ENCODE data around the gene SOX15.

Gene SOX15

DNA sequence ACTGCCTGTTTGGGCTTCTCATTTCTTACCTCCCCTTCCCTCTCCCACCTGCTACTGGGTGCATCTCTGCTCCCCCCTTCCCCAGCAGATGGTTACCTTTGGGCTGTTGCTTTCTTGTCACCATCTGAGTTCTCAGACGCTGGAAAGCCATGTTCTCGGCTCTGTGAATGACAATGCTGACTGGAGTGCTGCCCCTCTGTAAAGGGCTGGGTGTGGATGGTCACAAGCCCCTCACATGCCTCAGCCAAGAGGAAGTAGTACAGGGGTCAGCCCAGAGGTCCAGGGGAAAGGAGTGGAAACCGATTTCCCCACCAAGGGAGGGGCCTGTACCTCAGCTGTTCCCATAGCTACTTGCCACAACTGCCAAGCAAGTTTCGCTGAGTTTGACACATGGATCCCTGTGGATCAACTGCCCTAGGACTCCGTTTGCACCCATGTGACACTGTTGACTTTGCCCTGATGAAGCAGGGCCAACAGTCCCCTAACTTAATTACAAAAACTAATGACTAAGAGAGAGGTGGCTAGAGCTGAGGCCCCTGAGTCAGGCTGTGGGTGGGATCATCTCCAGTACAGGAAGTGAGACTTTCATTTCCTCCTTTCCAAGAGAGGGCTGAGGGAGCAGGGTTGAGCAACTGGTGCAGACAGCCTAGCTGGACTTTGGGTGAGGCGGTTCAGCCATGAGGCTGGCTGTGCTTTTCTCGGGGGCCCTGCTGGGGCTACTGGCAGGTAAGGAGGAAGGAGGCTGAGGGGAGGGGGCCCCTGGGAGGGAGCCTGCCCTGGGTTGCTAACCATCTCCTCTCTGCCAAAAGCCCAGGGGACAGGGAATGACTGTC is 10.7 kb downstream of the SOX15 start, which contains the start of gene CD68 (continued):
- TF ChIP-seq, protein P1, sequence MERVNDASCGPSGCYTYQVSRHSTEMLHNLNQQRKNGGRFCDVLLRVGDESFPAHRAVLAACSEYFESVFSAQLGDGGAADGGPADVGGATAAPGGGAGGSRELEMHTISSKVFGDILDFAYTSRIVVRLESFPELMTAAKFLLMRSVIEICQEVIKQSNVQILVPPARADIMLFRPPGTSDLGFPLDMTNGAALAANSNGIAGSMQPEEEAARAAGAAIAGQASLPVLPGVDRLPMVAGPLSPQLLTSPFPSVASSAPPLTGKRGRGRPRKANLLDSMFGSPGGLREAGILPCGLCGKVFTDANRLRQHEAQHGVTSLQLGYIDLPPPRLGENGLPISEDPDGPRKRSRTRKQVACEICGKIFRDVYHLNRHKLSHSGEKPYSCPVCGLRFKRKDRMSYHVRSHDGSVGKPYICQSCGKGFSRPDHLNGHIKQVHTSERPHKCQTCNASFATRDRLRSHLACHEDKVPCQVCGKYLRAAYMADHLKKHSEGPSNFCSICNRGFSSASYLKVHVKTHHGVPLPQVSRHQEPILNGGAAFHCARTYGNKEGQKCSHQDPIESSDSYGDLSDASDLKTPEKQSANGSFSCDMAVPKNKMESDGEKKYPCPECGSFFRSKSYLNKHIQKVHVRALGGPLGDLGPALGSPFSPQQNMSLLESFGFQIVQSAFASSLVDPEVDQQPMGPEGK (tag by site-specific recombination; IDR thresholded peaks at IDR 0.05), result peak; percentile 88
- TF ChIP-seq ZNF544 (tag by site-specific recombination; IDR thresholded peaks at IDR 0.05), result no peak
- TF ChIP-seq, protein P2, sequence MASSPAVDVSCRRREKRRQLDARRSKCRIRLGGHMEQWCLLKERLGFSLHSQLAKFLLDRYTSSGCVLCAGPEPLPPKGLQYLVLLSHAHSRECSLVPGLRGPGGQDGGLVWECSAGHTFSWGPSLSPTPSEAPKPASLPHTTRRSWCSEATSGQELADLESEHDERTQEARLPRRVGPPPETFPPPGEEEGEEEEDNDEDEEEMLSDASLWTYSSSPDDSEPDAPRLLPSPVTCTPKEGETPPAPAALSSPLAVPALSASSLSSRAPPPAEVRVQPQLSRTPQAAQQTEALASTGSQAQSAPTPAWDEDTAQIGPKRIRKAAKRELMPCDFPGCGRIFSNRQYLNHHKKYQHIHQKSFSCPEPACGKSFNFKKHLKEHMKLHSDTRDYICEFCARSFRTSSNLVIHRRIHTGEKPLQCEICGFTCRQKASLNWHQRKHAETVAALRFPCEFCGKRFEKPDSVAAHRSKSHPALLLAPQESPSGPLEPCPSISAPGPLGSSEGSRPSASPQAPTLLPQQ (tag by site-specific recombination; IDR thresholded peaks at IDR 0.05), result peak; percentile 9
- TF ChIP-seq ZNF404 (tag by site-specific recombination; IDR thresholded peaks at IDR 0.05), result no peak
- no peak for TF ChIP-seq ZNF623 (tag by site-specific recombination; IDR thresholded peaks at IDR 0.05)
- TF ChIP-seq ZNF146 (tag by site-specific recombination; IDR thresholded peaks at IDR 0.05), result no peak
- TF ChIP-seq, protein P3, sequence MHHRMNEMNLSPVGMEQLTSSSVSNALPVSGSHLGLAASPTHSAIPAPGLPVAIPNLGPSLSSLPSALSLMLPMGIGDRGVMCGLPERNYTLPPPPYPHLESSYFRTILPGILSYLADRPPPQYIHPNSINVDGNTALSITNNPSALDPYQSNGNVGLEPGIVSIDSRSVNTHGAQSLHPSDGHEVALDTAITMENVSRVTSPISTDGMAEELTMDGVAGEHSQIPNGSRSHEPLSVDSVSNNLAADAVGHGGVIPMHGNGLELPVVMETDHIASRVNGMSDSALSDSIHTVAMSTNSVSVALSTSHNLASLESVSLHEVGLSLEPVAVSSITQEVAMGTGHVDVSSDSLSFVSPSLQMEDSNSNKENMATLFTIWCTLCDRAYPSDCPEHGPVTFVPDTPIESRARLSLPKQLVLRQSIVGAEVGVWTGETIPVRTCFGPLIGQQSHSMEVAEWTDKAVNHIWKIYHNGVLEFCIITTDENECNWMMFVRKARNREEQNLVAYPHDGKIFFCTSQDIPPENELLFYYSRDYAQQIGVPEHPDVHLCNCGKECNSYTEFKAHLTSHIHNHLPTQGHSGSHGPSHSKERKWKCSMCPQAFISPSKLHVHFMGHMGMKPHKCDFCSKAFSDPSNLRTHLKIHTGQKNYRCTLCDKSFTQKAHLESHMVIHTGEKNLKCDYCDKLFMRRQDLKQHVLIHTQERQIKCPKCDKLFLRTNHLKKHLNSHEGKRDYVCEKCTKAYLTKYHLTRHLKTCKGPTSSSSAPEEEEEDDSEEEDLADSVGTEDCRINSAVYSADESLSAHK (tag by site-specific recombination; IDR thresholded peaks at IDR 0.05), result peak; percentile 78
- TF ChIP-seq, protein P4, sequence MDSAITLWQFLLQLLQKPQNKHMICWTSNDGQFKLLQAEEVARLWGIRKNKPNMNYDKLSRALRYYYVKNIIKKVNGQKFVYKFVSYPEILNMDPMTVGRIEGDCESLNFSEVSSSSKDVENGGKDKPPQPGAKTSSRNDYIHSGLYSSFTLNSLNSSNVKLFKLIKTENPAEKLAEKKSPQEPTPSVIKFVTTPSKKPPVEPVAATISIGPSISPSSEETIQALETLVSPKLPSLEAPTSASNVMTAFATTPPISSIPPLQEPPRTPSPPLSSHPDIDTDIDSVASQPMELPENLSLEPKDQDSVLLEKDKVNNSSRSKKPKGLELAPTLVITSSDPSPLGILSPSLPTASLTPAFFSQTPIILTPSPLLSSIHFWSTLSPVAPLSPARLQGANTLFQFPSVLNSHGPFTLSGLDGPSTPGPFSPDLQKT (IDR thresholded peaks at IDR 0.05; ENCODE audit: borderline replicate concordance, low read depth, low read length), result no peak
- peak; percentile 97 for TF ChIP-seq ZBTB17 (tag by site-specific recombination; IDR thresholded peaks at IDR 0.05)
- TF ChIP-seq ZFP69B (tag by site-specific recombination; IDR thresholded peaks at IDR 0.05), result 0 out of 2 replicates have a peak, but pooled peaks have one; percentile 21

DNA sequence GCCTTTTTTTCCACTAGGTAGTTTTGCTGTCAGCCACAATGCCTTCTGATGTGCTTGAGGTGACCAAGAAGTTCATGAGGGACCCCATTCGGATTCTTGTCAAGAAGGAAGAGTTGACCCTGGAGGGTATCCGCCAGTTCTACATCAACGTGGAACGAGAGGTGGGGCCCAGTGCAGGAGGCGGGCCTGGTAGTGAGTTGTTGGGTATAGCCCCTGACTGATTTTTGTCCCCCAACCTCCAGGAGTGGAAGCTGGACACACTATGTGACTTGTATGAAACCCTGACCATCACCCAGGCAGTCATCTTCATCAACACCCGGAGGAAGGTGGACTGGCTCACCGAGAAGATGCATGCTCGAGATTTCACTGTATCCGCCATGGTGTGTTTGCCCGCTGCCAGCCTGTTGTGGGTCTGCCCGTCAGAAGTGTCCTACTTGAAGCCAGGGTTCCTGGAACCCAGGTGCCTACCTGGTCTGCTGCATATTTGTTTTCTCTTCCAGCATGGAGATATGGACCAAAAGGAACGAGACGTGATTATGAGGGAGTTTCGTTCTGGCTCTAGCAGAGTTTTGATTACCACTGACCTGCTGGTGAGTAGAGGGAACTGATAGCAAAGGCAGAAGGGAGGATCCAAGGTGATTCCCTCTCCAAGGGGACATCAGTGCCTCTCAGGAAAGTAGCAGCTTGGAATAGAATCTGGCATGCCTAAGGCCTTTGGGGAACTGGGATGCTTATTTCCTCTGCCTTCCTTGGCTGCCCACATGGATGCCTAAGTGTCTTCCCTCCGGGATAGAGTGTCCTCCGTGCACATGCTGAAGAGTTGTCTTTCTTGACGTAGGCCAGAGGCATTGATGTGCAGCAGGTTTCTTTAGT is 12.3 kb downstream of the SOX15 start:
- peaks cover 39 to 86% of the 10 kb centered on the region in 2 experiments for H3K36me3 ChIP-seq (ENCODE audit: control insufficient read depth in 2 of 2, insufficient read depth in 1 of 2, low read length in 2 of 2)
- no peaks in the 10 kb centered on the region for H3K9me3 ChIP-seq (ENCODE audit: control insufficient read depth, insufficient read depth, low read depth, low read length)
- POLR2A ChIA-PET, result interaction anchor here (2.7 to 3.7 kb wide), 2 partner anchors 50 to 109 kb away, joined by 9 to 50 read pairs; partner anchors contain the start of genes SAT2, TP53 and WRAP53
- no peak overlapping the region for H3K4me3 ChIP-seq (ENCODE audit: low read depth, low read length)
- H3K27ac ChIP-seq (ENCODE audit: extremely low read depth, low read depth, low read length), result peak overlapping the region; percentile 7
- peaks cover 3% of the 10 kb centered on the region; the same call in 1 of the 2 replicates for H3K4me1 ChIP-seq (ENCODE audit: control insufficient read depth, insufficient read depth, low read length)
- CTCF ChIA-PET, result interaction anchor here (0.9 to 1.1 kb wide), 3 partner anchors 10 to 110 kb away, joined by 3 to 5 read pairs (median 3); partner anchors contain the start of gene TP53
- TF ChIP-seq ZFP69B (tag by site-specific recombination; IDR thresholded peaks at IDR 0.05), result 0 out of 2 replicates have a peak, but pooled peaks have one; percentile 27
- no peak for TF ChIP-seq SP3 (tag by site-specific recombination; IDR thresholded peaks at IDR 0.05)
- TF ChIP-seq, protein P2 (tag by site-specific recombination; IDR thresholded peaks at IDR 0.05), result peak; percentile 60
- no peak for TF ChIP-seq SP2 (tag by site-specific recombination; IDR thresholded peaks at IDR 0.05)
- TF ChIP-seq ZNF510 (tag by site-specific recombination; IDR thresholded peaks at IDR 0.05; ENCODE audit: insufficient replicate concordance), result no peak
- TF ChIP-seq ZNF624 (tag by site-specific recombination; IDR thresholded peaks at IDR 0.05), result no peak
- no peak for TF ChIP-seq ZNF311 (tag by site-specific recombination; IDR thresholded peaks at IDR 0.05; ENCODE audit: borderline replicate concordance)
- peak; percentile 79 for TF ChIP-seq IKZF3 (tag by site-specific recombination; IDR thresholded peaks at IDR 0.05)
- peak; percentile 97 for TF ChIP-seq ZNF600 (tag by site-specific recombination; IDR thresholded peaks at IDR 0.05)
- 0 out of 2 replicates have a peak, but pooled peaks have one; percentile 2 for TF ChIP-seq ZNF596 (tag by site-specific recombination; IDR thresholded peaks at IDR 0.05)
- no peak for TF ChIP-seq ZNF555 (tag by site-specific recombination; conservative IDR thresholded peaks at IDR 0.05)
- TF ChIP-seq KLF8 (tag by site-specific recombination; IDR thresholded peaks at IDR 0.05), result 0 out of 2 replicates have a peak, but pooled peaks have one; percentile 7
- TF ChIP-seq ZNF514 (tag by site-specific recombination; IDR thresholded peaks at IDR 0.05), result no peak
- no peak for TF ChIP-seq EGR2 (tag by site-specific recombination; IDR thresholded peaks at IDR 0.05; ENCODE audit: low read depth)
- no peak for TF ChIP-seq ZNF174 (tag by site-specific recombination; IDR thresholded peaks at IDR 0.05)
- no peak for TF ChIP-seq ZNF623 (tag by site-specific recombination; IDR thresholded peaks at IDR 0.05)
